Hepatocyte (in vitro differentiated cells): ENCODE results near the gene MEI4. TPM values are rescaled to one million over a fixed set of nuclear protein-coding genes. Genes with fewer than 3 reads are reported as not detected.
"Not testable (repeated sequence)": the region's sequence is repeated elsewhere in the genome, so short reads cannot be mapped to it uniquely, and the experiment has no call there.

ENCODE experiments used
- DNase-seq: peaks from one replicate; pipeline ENCODE4 v3.0.0-alpha.2; 2016; ENCODE audit warnings: low spot score
- H2AFZ ChIP-seq: fragments of 200-600 bp; sonication (generic); 2 replicates; pipeline ENCODE4 v1.6.0; 2016; ENCODE audit warnings: antibody characterized with exemption, mild to moderate bottlenecking
- H3K27ac ChIP-seq: fragments of 200-600 bp; sonication (generic); 2 replicates; pipeline ENCODE4 v1.5.1; 2016; ENCODE audit warnings: mild to moderate bottlenecking
- H3K27me3 ChIP-seq: fragments of 200-600 bp; sonication (generic); 2 replicates; pipeline ENCODE4 v1.6.1; 2016
- H3K36me3 ChIP-seq: fragments of 200-600 bp; sonication (generic); replicated peaks from 2 replicates; pipeline ENCODE4 v1.5.1; 2016; ENCODE audit warnings: low read depth; ENCODE audit not compliant: insufficient read depth
- H3K4me1 ChIP-seq: fragments of 200-600 bp; sonication (generic); 2 replicates; pipeline ENCODE4 v1.5.1; 2016; ENCODE audit warnings: mild to moderate bottlenecking, moderate library complexity; ENCODE audit not compliant: insufficient read depth
- H3K4me2 ChIP-seq: fragments of 200-600 bp; sonication (generic); 2 replicates; pipeline ENCODE4 v1.6.0; 2016
- H3K4me3 ChIP-seq: fragments of 200-600 bp; sonication (generic); 2 replicates; pipeline ENCODE4 v1.5.1; 2016; ENCODE audit warnings: mild to moderate bottlenecking
- H3K79me2 ChIP-seq: fragments of 200-600 bp; sonication (generic); 2 replicates; pipeline ENCODE4 v1.6.0; 2017; ENCODE audit warnings: mild to moderate bottlenecking
- H3K9me2 ChIP-seq: fragments of 200-600 bp; sonication (generic); replicated peaks from 2 replicates; pipeline ENCODE4 v1.6.0; 2017; ENCODE audit warnings: mild to moderate bottlenecking; ENCODE audit not compliant: insufficient read depth
- H3K9me3 ChIP-seq: fragments of 200-600 bp; sonication (generic); 2 replicates; pipeline ENCODE4 v1.5.1; 2016; ENCODE audit warnings: low read depth, mild to moderate bottlenecking
- H4K20me1 ChIP-seq: fragments of 200-600 bp; sonication (generic); 2 replicates; pipeline ENCODE4 v1.6.0; 2016; ENCODE audit warnings: mild to moderate bottlenecking; ENCODE audit not compliant: insufficient read depth, poor library complexity, severe bottlenecking
- CTCF ChIP-seq: fragments of 200-600 bp; sonication (generic); IDR thresholded peaks from 2 replicates; pipeline ENCODE4 v1.5.1; 2016; ENCODE audit warnings: antibody characterized with exemption, mild to moderate bottlenecking; ENCODE audit not compliant: poor library complexity
- EZH2 ChIP-seq: fragments of 200-600 bp; sonication (generic); IDR thresholded peaks from 2 replicates; pipeline ENCODE4 v1.6.1; 2016; ENCODE audit warnings: antibody characterized with exemption, mild to moderate bottlenecking, borderline replicate concordance
- EZH2phosphoT487 ChIP-seq: fragments of 200-600 bp; sonication (generic); IDR thresholded peaks from one replicate; pipeline ENCODE4 v1.6.1; 2018; ENCODE audit warnings: antibody characterized with exemption, mild to moderate bottlenecking, low read depth, moderate library complexity; ENCODE audit not compliant: unreplicated experiment, severe bottlenecking
- WGBS: methylation state at CpG from one replicate; pipeline ENCODE4 v1.1.6; 2016; ENCODE audit warnings: low lambda C conversion rate; ENCODE audit errors: missing lambda C conversion rate; 5-methylcytosine and 5-hydroxymethylcytosine counted together
- polyA plus RNA-seq: library from polyadenylated mRNA; unstranded; fragments of >200 nt; fragmentation: Nextera tagmentation; extraction: Ambion mirVana; gene quantifications from 2 replicates; pipeline ENCODE4 v1.2.1, GENCODE V29; 2016
- total RNA-seq: library from RNA; depleted of rRNA; stranded (reverse); fragments of >200 nt; gene quantifications from 2 replicates; pipeline ENCODE4 v1.2.3, GENCODE V29; 2014

MEI4 gene
- total and polyA plus RNA-seq, 2 experiments from 2014 or later, result 0.27 TPM; not detected in 1

- H3K27ac ChIP-seq, result no peak overlapping the region
- no peak overlapping the region for H2AFZ ChIP-seq
- H3K9me2 ChIP-seq, result no peaks in the 10 kb centered on the region
- no peaks in the 10 kb centered on the region for H3K9me3 ChIP-seq
- no peak overlapping the region for H3K4me2 ChIP-seq
- no peaks in the 10 kb centered on the region for H4K20me1 ChIP-seq
- no peaks in the 10 kb centered on the region for H3K27me3 ChIP-seq
- H3K4me3 ChIP-seq, result no peak overlapping the region
- TF ChIP-seq CTCF (no peak), EZH2 (no peak), EZH2phosphoT487 (no peak)
- H3K4me1 ChIP-seq, result no peaks in the 10 kb centered on the region
- no peaks in the 10 kb centered on the region for H3K36me3 ChIP-seq
- 63% methylated on average over 2 of the region's 2 CpGs for WGBS
- no peaks in the 10 kb centered on the region for H3K79me2 ChIP-seq
- DNase-seq, result no peak
Measured at GRCh38 chr6:77822265-77822664, 169.4 kb downstream of the MEI4 start.

GRCh38 chr6:77825204-77825603 lies 172.4 kb downstream of the MEI4 start:
- no peak for DNase-seq
- H3K4me3 ChIP-seq, result no peak overlapping the region
- no peak overlapping the region for H3K4me2 ChIP-seq
- no peaks in the 10 kb centered on the region for H4K20me1 ChIP-seq
- H2AFZ ChIP-seq, result no peak overlapping the region
- no peaks in the 10 kb centered on the region for H3K79me2 ChIP-seq
- no peak overlapping the region for H3K27ac ChIP-seq
- 70% methylated on average over 2 of the region's 2 CpGs for whole genome bisulfite sequencing
- no peaks in the 10 kb centered on the region for H3K27me3 ChIP-seq
- no peaks in the 10 kb centered on the region for H3K4me1 ChIP-seq
- H3K36me3 ChIP-seq, result no peaks in the 10 kb centered on the region
- H3K9me2 ChIP-seq, result no peaks in the 10 kb centered on the region
- TF ChIP-seq EZH2phosphoT487, result no peak
- no peak for TF ChIP-seq EZH2
- TF ChIP-seq CTCF, result no peak
- H3K9me3 ChIP-seq, result no peaks in the 10 kb centered on the region

GRCh38 chr6:77829736-77830135 lies 176.9 kb downstream of the MEI4 start:
- no peaks in the 10 kb centered on the region for H4K20me1 ChIP-seq
- H3K9me3 ChIP-seq, result no peaks in the 10 kb centered on the region
- no peak overlapping the region for H3K4me2 ChIP-seq

GRCh38 chr6:77833749-77834148 lies 180.9 kb downstream of the MEI4 start:
- H3K4me3 ChIP-seq, H3K4me2 ChIP-seq, H4K20me1 ChIP-seq, H3K36me3 ChIP-seq, H3K9me3 ChIP-seq, H3K4me1 ChIP-seq, H3K9me2 ChIP-seq, DNase-seq, H3K79me2 ChIP-seq, H3K27ac ChIP-seq, H2AFZ ChIP-seq, H3K27me3 ChIP-seq: not testable (repeated sequence)
- 98% methylated on average over 2 of the region's 2 CpGs for WGBS

More at GRCh38 chr6:77829736-77830135, 176.9 kb downstream of the MEI4 start:
- Histone ChIP-seq H2AFZ (no peak overlapping the region), H3K79me2 (no peaks in the 10 kb centered on the region), H3K27ac (no peak overlapping the region), H3K27me3 (no peaks in the 10 kb centered on the region), H3K4me3 (no peak overlapping the region), H3K36me3 (no peaks in the 10 kb centered on the region), H3K4me1 (no peaks in the 10 kb centered on the region), H3K9me2 (no peaks in the 10 kb centered on the region)
- no peak for TF ChIP-seq CTCF
- no peak for TF ChIP-seq EZH2phosphoT487
- no peak for TF ChIP-seq EZH2
- DNase-seq, result no peak
